Coronary artery (tissue), 2 donors: ENCODE data around the gene RNF31.

Experiments
- DNase-seq: peaks from one replicate; pipeline ENCODE4 v3.0.0-alpha.2; 2017; ENCODE audit warnings: low spot score
- H3K27ac ChIP-seq, 2 donors: fragments of 200-600 bp; sonication (generic); one replicate each; pipeline ENCODE4 v1.5.1; 2016 to 2019
- H3K4me3 ChIP-seq: fragments of 200-600 bp; sonication (generic); 2 replicates; pipeline ENCODE4 v1.5.1; 2016; ENCODE audit warnings: mild to moderate bottlenecking, moderate library complexity
- CTCF ChIP-seq: fragments of 200-600 bp; sonication (generic); IDR thresholded peaks from one replicate; pipeline ENCODE4 v1.5.1; 2019; ENCODE audit warnings: antibody characterized with exemption

Gene RNF31

GRCh38 chr14:24121210-24121609 is 26.1 kb upstream of the RNF31 start:
- Histone ChIP-seq H3K27ac (no peak overlapping the region), H3K4me3 (no peak overlapping the region)
- DNase-seq: no peak
- TF ChIP-seq CTCF: no peak

GRCh38 chr14:24122416-24122815 is 24.9 kb upstream of the RNF31 start:
- no peak overlapping the region for H3K4me3 ChIP-seq
- no peak for TF ChIP-seq CTCF
- H3K27ac ChIP-seq: no peak overlapping the region
- no peak for DNase-seq

- no peak overlapping the region for H3K27ac ChIP-seq
- TF ChIP-seq CTCF: no peak
- no peak overlapping the region for H3K4me3 ChIP-seq
- no peak for DNase-seq
Observed at GRCh38 chr14:24122898-24123297, 24.4 kb upstream of the RNF31 start.

GRCh38 chr14:24123424-24124417 is 23.6 kb upstream of the RNF31 start:
- H3K27ac ChIP-seq: no peak overlapping the region
- no peak for TF ChIP-seq CTCF
- no peak overlapping the region for H3K4me3 ChIP-seq
- DNase-seq: no peak

- Histone ChIP-seq H3K4me3 (no peak overlapping the region), H3K27ac (no peak overlapping the region)
- no peak for TF ChIP-seq CTCF
- DNase-seq: no peak
Observed at GRCh38 chr14:24126939-24127338, 20.4 kb upstream of the RNF31 start.

- no peak for TF ChIP-seq CTCF
- H3K4me3 ChIP-seq: no peak overlapping the region
- DNase-seq: no peak
- H3K27ac ChIP-seq: no peak overlapping the region
Observed at GRCh38 chr14:24127673-24128072, 19.6 kb upstream of the RNF31 start.
